Measurements from ENCODE around the gene SIL1.
"Not testable (repeated sequence)": the region's sequence is repeated elsewhere in the genome, so short reads cannot be mapped to it uniquely, and the experiment has no call there.

Gene SIL1

DNA sequence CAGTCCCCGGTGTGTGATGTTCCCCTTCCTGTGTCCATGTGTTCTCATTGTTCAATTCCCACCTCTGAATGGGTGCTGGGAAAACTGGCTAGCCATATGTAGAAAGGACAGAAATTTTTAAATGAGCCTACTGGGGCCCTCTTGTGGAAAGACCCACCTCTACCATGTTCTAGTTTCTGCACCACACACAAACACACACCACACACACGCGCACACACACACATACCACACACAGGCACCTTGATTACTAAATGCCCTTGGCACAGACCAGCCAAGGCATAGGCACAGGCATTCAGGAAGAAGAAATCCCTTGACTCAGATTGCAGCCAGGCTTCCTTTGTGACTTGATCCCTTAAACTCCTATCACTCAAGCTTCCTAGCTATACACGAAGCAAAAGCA is 60.5 kb downstream of the SIL1 start:
- peak; percentile 16 for DNase-seq

DNA sequence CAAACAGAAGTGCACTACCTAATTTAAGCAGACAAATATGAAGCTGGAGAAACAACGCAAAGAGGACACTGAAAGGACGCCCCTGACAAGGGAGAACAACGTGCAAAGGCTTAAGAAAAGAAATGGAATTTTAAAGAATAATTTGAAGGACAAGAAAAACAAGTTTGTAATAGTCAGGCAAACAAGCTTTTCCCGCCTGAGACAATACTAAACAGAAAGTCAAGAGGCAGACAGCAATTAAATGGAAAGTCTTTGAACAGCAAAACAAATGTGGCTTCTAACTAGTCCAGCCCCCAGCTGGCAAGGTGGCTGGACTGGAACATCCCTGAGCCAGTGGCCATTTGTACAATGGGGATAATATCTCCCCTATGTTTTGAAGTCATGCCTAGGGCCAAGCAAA is 63.3 kb downstream of the SIL1 start:
- no peak for DNase-seq

DNA sequence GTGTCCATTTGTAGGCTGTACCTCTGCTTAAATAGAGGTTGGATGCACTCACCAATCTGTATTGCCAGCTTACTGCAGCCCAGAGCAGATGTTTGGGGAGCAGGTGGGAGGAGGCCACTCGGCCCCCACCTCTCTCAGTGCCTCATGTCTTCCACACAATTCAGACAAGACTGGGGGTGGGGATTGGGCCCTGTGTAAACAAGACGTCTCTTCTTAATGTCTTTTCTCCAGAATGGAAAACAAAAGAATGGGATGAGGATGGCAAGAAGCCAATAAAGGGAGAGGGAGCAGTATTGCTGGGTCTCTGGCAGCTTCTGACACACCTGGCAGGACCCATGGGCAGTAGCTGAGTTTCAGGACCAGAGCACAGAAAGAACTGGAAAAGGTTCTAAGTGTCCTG is 64.9 kb downstream of the SIL1 start:
- peak; percentile 84 for DNase-seq

DNA sequence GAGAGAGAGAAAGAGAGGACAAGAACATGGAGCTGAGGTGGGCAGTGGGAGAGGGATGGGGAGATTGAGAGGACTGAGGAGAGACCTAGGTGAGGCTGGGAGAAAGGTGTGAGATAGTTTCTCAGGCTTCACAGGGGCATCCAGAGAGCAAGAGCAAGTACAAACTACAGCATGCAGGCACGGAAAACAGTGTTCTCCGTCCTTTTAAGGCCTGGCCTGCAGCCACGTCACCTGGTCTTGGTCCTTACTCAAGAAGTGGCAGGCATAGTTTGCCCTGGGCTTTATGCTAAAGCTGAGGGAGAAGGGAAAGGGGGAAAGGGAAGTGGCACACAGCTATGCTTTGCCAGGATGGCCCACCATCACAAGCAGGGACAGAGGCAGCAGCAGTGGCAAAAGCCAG is 65.7 kb downstream of the SIL1 start:
- DNase-seq = no peak

DNA sequence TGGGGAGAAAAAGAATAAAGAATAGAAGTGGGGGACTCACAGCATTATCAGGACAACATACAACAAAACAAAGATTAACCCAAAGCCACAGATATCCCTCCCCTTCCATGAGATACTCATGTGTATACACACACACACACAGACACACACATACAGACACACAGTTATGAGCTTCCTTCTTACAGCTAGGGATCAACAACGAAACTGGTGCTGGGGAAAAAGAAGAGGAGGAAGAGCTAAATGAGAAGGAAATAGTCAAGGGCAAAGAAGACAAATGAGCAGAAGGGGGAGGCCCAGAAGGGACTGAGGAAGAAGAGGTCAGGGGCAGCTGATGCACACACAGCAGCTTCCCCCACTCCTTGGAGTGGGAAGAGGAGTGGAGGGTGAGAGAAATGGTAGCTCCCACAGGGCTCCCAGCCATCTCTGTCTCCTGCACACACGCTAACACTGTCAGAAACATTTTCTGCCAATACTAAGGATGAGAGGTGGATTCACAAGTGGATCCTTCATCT is 66.2 kb downstream of the SIL1 start:
- DNase-seq = no peak

DNA sequence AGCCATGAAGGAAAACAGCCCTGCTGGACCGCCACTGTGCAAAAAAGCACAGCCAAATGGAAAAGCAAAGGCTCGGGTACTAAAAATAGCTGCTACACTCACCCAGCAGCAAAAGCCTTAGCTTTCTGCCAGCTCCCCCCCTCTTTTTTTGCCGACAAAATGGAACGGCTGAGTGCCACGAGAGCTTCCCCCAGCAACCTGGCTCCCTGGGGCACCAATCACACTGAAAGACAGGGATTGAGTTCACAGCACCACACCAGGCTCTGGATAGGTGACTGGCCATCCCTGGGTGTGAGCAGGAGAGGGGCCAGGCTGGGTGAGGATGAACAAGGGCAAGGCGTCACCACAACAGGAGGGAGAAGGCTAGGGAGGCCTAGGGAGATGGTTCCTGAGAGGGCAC is 66.7 kb downstream of the SIL1 start:
- peak; percentile 27 for DNase-seq

DNA sequence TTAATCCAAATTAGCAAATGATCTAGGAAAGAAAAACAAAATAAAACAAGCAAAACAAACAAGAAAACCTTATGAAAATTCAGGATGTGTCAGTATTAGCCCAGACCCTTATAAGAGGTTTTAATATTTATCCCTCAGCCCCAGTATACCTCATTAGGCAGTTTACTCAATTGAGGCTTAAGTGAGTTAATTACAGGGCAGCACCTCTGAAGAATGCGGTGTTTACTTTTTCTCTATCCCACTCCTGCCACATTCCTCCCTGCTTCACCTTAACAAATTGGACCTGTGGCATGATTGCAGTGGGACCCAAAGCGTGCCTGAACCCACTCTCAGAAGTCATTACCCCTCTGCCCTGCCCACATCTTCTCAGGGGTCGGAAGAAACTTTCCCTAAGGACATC is 67.1 kb downstream of the SIL1 start:
- no peak for DNase-seq

DNA sequence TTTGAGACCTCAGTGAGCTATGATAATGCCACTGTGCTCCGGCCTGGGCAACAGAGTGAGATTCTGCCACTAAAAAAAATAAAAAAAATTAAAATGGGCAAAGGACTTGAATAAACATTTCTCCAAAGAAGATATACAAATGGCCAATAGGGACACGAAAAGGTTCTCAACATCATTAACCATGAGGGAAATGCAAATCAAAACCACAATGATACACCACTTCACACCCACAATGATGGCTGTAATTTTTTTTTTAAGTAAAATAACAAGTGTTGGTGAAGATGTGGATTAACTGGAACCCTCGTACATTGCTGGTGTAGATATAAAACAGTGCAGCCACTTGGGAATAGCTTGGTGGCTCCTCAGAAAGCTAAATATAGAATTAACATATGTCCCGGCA is 68.0 kb downstream of the SIL1 start:
- no peak for DNase-seq

DNA sequence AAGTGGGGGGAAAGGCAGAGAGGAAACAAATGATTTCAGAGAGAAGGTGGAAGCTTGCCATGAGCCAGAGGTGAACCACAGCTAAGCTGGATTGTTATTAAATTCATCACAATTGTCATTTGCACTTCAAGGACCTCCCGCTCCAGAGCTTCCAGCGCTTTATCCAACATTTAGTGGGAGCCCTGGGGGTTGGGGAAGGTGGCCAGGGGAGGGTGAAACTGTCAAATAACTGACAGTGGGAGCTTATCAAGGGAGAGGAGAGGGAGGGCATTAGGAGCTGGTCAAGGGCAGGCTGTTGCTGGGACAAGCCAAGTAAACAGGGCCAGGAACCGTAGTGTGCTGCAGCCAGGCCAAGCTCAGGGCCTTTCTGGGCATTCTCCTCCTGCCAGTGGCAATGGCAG is 71.5 kb downstream of the SIL1 start:
- DNase-seq = no peak

DNA sequence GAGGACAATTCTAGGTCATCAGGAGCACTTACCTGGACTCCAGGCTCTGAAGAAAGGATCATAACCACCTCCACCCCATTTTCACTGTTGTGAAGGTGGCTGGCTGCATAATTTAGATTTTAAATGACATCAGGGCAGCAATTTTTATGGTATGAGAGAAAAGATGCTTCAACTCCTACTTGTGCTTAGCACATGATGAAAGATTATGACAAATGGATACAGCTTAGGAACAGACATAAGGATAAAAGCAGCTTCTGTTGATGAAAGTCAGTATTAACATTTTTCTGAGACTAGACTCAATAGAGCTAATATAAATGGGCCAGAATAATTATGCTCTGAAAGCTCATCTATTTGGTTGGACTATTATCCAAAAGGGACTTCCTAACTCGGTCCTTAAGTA is 72.2 kb downstream of the SIL1 start:
- no peak for DNase-seq

DNA sequence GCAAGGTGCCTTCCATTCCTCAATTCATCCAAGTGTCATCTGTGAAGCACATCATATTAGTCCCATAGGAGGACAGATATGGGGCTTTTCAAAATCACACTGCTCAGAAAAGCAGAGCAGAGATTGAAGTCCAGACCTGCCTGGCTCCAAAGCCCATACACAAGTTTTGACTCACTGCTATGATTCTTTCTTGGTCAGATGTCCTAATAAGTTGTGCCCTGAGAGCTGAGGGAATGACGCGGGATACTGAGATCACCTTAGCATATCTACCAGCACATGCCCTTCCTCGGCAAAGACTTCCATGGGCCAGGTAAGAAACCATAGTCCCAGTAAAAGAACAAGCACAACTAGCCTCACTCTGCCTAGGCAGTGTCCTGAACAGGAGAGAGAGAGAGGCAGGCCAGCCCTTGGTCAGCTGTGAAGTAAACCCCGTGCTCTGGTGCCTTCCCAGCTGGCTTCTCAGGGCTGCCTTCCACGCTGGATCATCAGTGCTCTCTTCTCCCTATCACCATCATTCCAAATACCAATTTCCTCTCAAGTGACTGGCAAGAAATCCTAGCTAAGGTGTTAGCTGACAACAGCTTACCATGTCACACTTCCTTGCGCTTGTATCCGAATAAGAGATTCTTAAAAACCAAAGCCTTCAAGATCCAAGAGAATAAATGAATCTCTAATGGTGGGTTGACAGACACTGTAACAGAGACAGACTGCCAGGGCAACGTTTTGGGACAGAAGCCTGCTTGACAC is 73.2 kb downstream of the SIL1 start:
- no peak for DNase-seq

DNA sequence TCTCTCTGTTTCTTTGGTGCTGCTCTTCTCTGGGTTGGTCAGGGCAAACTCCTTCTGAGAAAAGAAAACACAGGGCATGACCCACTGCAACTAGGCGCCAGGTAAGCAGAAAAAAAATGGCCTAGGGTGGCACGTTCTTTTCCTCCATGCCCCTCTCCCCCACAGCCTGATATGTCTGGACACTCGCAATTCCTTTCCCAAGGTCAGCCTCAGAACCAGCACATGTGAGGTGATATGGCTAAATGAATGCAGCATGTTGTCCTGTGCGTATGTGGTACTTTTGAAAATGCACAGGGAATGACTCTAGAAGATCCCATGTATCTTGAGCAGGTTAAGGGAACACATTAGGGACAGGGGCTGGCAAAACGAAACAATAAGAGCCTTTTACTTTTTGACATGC is 77.0 kb downstream of the SIL1 start:
- DNase-seq = no peak

DNA sequence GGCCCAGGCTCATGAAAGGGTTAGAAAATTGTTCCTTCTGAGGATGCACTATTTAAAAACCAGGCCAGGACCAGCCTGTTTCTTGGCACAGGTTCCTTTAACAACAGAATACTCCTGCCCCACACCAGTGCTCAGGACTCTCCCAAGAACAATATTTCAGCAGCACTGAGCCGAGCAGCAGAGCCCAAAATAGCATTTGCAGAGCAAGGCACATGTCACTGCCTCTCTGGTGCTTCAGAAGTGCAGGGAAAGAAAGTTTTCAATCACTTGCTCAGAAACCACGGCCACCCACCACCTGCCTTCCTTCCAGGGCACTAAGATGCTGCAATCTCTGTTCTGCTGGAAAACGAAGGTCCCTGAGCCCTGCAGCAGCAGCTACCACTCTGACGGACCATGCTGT is 77.6 kb downstream of the SIL1 start:
- no peak for DNase-seq

DNA sequence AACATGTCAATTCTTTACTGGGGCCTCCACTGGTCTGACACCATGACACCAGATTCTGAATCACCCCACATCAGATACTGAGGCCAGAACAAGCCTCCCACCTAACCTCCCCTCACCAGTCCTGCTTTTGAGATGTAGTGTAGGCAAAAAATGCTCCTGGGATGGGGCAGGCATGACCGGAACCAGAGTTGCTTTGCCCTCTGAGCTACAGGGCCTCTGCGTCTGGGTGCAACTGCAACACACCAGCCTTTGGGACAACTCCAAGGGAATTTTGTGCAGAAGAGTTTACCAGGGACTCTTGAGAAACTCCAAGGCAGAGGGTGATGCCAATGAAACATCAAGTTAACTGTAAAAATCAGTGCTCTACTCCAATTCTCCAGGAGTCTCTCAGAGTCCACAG is 79.4 kb downstream of the SIL1 start:
- DNase-seq = no peak

DNA sequence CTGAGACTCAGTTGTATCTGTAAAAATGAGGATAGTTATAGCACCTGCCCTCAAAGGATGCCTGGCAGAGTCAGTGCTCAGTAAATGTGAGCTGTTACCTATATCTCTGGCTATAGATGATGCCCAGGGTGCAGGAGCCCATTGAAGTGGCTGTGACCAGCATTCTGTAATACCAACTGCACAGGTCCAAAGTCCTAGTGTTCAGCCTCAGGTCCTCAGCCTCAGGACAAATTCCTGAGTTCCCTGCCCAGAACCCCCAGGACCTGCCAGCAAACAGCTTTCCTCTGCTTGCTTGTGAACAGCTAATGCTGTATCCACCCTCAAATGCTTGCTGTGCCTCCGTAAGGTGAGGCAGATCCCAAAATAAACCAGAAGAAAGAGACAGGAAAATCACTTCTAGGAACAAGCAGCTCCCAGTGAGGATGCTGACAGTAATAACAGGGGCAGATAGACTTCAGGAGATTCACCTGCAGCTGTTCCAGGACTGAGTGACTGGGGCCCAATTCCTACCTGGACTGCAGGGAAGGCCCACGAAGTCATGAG is 80.8 kb downstream of the SIL1 start:
- no peak for DNase-seq

DNA sequence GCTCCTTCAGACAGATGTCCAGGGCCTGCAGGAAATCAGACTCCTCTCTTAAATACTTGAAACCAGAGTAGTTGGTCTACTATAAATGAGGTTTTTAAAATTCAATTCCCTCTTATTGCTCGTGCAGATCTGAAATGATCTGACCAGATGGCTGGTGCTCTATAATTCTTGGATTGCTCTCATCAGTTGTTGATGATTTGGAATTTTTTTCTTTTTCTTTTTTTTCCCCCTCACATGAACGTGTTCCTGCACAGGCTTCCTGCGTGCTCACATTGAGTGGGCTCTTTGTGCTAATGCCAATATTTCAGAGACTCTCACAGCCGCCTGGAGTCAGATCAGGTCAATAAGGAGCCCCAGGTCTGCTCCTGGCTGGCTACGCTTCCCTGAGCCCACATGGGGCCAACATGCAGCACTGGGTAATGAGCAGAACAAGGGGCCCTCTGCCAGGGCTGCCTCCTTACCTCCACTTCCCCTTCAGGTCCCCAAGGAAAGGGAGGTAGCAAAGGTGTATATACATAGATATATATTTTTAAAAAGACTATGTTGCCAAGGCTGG is 82.0 kb downstream of the SIL1 start:
- DNase-seq = peak; percentile 41

DNA sequence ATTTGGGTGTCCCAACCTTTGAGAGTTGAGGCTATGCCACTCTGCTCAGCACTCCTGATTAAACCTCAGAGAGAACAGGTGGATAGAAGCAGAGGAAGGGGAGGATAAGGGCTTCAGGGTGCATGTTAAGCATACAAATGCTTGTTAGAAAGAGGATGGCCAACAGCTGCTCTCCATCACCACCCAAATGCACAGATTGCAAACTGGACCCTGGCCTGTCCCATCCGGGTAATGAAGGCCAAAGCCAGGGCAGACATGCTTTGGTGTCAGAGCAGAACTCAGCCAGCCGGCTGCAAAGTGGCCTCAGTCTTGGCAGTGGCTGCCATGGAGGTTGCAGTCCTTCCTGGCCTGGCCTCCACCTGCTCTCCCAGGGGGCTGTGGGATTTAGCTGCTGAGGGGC is 84.3 kb downstream of the SIL1 start:
- no peak for DNase-seq

DNA sequence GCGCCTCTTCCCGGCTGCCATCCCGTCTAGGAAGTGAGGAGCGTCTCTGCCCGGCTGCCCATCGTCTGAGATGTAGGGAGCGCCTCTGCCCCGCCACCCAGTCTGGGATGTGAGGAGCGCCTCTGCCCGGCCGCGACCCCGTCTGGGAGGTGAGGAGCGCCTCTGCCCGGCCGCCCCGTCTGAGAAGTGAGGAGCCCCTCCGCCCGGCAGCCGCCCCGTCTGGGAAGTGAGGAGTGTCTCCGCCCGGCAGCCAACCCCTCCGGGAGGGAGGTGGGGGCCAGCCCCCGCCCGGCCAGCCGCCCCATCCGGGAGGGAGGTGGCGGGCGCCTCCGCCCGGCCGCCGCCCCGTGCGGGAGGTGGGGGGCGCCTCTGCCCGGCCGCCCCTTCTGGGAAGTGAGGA is 85.8 kb downstream of the SIL1 start:
- not testable (repeated sequence) for DNase-seq

DNA sequence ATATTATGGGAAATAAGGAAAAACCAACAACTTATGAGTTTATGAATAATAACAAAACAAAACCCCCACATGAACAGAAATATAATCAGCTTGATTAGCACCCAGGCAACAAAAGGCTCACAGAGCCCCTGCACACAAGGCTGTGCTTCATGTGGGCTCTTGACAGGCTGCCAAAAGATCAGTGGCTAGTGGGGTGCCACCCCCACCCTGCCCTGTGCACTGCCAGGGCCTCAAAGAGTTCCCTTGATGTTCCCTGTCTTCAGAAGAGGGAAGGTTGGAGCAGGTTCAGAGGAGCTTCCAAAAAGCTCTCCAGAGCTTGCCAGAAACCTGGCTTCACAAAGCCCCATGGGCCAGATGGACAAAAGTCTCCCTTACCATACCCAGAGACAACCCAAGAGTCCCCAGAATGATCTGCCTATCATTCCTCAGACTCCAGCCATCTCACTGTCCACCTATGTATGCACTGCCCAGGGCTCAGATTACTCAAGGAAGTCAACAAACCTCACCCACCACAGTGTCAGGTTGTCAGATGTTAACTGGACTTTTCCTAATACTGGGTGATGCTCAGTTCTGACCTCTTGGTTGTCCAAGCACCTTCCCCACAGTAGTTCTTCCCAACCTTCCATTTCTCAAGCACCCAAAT is 87.5 kb downstream of the SIL1 start:
- no peak for DNase-seq

DNA sequence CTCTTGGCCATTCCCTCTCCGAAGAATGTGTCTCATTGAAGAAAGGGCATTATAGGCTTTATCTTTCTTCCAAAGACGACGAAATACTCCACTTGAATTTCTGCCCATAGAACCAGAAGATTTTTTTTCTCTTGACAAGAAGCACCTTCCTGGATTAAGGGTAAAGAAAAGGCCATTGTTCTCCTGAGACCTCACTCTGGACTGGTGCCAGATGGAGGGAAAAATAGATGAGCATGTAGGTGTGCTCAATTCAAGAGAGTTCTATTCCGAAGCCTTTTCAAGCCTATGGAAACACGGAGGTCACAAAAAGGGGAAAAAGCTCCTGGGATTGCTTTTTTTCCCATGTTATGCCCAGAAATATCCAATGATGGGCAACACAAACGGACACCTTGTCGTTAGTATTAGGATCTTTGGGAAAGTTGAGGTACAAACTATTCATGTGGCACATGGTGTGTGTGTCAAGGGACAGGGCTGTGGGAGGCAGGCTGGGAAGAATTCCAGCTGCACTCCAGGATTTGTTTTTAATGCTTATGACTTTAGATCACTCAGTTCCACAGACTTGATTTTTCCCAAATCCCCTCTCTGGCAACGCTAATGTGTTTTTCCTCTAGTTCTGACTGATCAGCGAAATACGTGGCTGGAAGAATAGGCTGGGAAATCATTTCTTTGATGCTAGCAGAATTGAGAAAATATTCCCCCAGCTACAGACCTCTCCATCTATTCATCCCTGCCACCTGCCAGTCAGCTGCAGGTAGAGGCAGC is 89.9 kb downstream of the SIL1 start:
- no peak for DNase-seq

DNA sequence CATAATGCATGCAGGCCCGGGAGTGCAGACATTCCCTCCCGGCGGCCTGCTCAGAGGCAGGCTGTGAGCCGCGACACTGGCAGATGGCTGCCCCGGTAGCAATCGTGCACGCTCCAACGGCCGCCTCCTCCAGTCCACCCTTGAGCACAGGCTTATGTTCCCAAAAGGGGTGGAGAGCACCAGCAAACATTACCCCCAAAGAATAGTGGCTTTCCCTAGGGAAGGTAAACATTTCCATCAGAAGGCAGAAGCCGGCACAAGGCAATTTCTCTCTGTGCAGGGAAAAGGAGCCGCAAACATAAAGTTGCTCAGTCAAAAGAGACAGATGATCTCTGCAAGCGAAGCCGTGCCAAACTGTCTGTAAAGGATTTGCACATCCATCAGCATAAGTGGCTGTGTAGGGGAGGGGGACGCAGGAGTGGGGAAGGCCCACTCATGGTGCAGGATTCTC is 92.5 kb downstream of the SIL1 start:
- DNase-seq = peak; percentile 79

DNA sequence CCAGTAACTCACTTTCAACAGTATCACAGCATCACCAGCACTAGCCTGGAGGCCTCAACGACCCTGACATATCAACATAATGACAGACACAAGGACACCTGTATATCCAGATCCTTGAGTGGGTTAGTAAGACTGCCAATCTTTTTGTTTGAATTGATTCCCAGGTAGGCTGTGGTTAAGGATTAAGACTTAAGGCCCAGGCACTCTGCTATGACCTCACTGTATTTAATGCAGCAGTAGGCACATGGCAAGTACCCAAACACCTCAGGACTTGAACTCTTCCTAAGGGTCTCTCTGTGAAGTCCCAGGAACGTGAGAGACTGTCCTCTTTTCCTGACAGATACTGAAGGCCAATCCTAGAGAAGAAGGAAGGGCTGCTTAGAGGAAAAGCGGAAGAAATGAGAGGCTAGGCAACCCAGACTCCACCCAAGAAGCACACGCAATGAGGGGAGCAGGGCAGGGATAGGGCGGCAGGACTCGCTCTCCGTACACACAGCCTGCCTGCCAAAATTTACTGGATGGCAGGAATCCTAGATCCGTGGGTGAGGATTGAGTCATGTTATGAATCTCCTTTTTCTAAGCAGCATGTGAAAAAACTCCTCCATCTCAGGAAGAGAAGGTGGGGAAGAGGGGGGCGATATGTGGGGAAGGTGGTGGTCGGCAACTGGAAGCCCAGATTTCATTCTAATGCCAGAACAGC is 93.4 kb downstream of the SIL1 start:
- no peak for DNase-seq

DNA sequence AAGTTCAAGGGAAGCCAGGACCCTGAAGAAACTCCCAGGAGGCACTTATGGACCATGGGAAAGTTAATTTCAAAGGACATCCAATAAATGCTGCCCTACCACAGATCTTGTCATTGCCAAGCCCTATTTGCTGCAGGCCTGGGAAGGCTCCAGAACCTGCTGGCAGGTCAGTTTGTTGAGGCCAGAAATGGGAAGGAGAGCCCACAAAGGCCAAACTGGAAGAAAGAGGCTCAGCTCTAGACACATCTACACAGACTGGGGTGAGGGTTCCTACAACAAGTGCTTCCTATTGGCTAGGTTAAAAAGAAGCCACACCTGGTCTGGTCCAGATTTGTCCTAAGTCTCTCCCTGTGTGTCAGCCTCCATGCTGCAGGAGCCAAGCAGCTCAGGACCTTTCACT is 94.4 kb downstream of the SIL1 start:
- DNase-seq = no peak

Measured in NCI-H1092 (cell line).